Kasumi-1 (cell line): ENCODE data around the gene SDHAF3.
A peak's percentile ranks its signal among the peaks of the same experiment; 100 is the strongest.
"Not testable (repeated sequence)": the region's sequence is repeated elsewhere in the genome, so short reads cannot be mapped to it uniquely, and the experiment has no call there.

ENCODE experiments used
- DNase-seq, 2 experiments: peaks; one replicate each; lab custom pipeline; 2025; lab: John Stamatoyannopoulos, UW

Gene SDHAF3

DNA sequence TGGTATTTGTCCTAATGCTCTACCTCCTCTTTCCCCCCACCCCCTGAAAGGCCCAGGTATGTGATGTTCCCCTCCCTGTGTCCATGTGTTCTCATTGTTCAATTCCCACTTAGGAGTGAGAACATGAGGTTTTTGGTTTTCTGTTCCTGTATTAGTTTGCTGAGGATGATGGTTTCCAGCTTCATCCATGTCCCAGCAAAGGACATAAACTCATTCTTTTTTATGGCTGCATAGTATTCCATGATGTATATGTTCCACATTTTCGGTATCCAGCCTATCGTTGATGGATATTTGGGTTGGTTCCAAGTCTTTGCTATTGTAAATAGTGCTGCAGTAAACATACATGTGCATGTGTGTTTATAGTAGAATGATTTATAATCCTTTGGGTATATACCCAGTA is 5.6 kb downstream of the SDHAF3 start:
- DNase-seq = not testable (repeated sequence)

DNA sequence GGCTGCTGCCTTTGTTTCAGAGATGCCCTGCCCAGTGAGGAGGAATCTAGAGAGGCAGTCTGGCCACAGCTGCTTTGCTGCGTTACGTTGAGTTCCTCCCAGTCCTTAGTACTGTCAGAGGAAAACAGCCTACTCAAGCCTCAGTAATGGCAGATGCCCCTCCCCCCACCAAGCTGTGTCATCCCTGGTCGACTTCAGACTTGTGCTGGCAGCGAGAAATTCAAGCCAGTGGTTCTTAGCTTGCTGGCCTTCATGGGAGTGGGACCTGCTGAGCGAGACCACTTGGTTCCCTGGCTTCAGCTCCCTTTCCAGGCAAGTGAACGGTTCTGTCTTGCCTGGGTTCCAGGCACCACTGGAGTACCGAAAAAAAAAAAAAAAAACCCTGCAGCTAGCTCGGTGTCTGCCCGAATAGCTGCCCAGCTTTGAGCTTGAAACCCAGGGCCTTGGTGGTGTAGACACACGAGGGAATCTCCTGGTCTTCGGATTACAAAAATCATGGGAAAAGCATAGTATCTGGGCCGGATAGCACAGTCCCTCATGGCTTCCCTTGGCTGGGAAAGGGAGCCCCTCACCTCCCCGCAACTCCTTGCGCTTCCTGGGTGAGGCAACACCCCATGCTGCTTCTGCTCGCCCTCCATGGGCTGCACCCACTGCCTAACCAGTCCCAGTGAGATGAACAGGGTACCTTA is 9.1 kb downstream of the SDHAF3 start:
- DNase-seq = no peak

DNA sequence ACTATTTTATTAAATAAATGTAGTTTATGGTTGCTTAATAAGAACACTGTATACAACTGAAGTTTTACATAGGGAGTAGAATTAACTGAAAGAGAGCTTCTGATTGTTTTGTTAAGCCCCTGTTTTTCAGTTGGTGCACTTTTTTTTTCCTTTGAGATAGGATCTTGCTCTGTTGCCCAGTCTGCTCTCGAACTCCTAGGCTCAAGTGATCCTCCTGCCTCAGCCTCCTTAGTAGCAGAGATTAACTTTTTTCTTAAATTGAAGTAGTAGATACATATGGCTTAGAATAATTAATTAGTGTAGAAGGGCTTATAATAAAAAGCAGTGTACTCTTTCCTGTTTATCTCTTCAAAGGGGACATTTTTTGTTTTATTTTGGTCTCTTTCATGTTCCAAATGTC is 11.2 kb downstream of the SDHAF3 start:
- DNase-seq = no peak

DNA sequence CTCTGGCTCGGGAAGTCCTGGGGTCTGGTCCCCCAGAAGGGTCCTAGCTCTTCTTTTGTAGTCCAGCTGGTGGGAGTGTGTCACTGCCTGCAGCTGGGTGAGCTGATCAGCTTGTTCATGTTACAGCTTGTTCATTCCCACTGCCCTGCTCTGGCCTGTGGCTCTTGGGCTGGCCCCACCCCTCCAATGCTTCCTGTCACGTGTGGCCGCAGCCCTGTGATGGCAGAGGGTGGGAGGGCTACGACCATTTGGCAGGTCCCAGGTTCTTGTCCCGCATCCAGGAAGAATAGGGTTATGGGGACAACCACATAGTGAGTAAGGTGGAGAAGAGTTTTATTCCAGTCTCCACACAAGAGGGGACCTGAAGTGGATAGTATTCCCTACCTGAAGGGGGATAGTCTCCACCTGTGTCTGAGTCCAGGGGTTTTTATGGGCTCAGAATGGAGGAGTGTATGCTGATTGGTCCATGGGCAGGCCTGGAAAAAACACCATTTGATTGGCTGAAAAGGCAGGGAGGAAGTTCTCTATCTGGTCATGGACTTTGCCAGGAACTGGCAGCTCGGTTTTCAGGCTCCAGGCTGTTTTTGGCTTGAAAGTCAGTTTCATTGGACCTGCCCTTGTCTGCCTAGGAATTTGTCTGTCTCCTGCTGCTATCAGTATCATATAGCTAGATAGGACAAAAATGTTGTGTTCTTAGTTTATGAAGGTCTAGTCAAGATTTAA is 13.1 kb downstream of the SDHAF3 start:
- no peak for DNase-seq

DNA sequence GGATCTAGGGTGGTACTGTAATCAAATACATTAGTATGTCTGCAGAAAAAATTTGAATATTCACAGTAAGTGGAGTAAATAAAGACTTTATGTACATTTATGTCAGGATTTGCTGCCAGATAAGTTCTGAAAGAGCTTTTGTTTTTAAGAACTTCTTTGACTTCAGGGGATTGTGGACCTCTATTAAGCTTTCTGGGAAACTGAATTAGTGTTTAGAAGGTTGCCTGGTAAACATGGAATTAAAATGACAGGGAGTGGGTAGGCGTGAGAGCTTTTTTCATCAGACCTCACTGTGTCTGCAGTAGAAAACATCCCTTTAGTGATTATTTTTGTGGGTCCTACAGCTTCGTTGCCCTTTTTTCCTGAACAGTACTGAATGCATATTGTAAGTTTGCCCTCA is 15.7 kb downstream of the SDHAF3 start:
- DNase-seq = no peak

DNA sequence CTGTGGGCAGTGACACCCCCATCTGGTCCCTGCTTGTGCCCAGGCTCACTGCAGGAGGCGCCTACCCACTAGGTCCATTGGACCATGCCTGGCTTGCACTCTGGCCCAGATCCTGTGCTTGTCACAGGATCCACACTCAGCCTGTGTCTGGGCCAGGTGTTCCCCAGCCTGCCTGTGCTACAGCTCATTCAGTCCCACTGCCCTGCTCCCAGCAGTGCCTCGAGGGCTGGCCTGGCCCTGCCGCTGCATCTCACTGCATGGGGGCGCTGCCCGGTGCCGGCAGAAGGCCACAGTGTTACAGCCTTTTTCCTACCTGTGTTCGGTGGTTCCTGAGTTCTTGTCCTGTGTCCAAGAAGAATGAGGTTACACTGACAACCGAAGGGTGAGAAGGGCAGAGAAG is 21.3 kb downstream of the SDHAF3 start:
- no peak for DNase-seq

GRCh38 chr7:97145068-97145467 is 27.6 kb downstream of the SDHAF3 start:
- DNase-seq = peak; percentile 61 to 76

DNA sequence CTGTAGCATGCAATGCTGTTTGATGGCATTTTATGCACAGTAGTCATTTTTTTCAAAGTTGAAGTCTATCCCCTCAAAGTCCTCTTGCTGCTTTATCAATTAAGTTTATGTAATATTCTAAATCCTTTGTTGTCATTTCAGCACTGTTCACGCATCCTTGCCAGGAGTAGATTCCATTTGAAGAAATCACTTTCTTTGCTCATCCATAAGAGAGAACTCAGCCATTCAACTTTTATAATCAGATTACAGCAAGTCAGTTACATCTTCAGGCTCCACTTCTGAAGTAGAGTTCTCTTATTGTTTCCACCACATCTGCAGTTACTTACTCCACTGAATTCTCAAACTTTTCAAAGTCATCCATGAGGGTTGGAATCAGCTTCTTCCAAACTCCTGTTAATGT is 32.3 kb downstream of the SDHAF3 start:
- DNase-seq = no peak

- DNase-seq = no peak
These were observed 38.5 kb downstream of the SDHAF3 start for GRCh38 chr7:97155897-97156418.

GRCh38 chr7:97159984-97160383 is 42.5 kb downstream of the SDHAF3 start:
- DNase-seq = not testable (repeated sequence)

- not testable (repeated sequence) for DNase-seq
These were observed 44.1 kb downstream of the SDHAF3 start for GRCh38 chr7:97161609-97162008.

- DNase-seq = no peak
These were observed 48.8 kb downstream of the SDHAF3 start for GRCh38 chr7:97166308-97166707.

GRCh38 chr7:97167176-97167575 is 49.7 kb downstream of the SDHAF3 start:
- no peak for DNase-seq

DNA sequence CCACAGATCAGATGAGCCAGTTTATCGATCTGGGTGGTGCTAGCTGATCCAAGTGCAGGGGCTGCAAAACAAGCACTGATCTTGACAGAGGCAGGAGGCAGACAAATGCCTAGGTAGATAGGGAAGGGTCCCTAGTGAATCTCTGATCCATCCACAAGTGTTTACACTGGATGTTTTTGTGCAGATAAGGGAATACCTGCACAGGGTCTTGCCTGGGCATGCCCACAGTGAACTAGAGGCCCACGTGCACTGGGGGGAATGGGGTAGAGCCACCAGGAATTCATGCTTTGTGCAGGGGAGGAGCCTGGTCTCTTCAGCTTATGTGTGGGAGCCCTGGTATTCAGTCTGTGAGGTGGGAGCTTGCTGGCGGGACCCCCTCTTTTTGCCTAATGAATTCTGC is 50.3 kb downstream of the SDHAF3 start:
- no peak for DNase-seq

- DNase-seq = peak; percentile 21 to 40
These were observed 56.8 kb downstream of the SDHAF3 start for GRCh38 chr7:97174303-97174702.

- peak; percentile 49 to 53 for DNase-seq
These were observed 62.1 kb downstream of the SDHAF3 start for GRCh38 chr7:97179454-97180104.

GRCh38 chr7:97187067-97187466 is 69.6 kb downstream of the SDHAF3 start:
- no peak for DNase-seq

- not testable (repeated sequence) for DNase-seq
These were observed 78.7 kb downstream of the SDHAF3 start for GRCh38 chr7:97196174-97196573.

DNA sequence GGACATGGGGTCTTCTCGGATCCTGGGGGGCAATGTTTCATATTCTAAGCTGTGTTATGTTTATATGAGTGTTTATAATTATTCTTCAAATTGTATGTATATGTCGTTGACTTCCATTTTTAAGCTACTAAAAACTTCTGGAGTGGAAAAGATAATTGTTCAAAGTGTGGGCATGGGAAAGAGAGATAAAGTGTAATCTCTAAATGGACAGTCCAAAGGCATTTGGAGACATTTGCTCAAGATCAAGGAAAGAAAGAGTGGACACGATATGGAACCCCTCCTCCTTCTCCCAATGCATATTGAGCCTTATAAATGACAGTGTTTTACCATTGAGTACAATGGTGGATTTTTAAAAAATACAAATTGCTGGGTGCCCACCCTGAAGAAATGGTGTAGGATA is 81.1 kb downstream of the SDHAF3 start:
- DNase-seq = no peak

DNA sequence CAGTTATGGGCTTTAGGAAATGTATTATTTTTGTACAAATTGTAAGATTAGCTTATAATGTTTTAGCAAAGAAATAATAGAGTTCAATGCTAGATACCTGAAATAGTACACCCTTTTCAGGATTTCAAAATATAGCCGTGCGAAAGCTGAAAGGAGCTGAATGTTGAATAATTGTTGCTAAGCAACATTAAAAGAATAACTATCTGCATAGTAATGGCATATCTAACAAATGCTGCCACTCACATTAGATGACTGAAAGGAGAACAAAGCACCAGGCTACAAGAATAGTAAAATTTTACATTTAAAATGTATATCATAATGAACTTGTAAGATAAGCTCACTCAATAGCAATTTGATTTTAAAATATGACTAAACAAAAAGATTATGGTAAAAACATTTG is 82.5 kb downstream of the SDHAF3 start:
- DNase-seq = no peak

GRCh38 chr7:97203957-97204356 is 86.5 kb downstream of the SDHAF3 start:
- no peak for DNase-seq

- DNase-seq = no peak
These were observed 87.3 kb downstream of the SDHAF3 start for GRCh38 chr7:97204821-97205220.

- DNase-seq = no peak
These were observed 98.1 kb downstream of the SDHAF3 start for GRCh38 chr7:97215556-97215955.
